ENCODE data around the gene PGAP1. TPM values are rescaled to one million over a fixed set of nuclear protein-coding genes. Genes with fewer than 3 reads are reported as not detected.

PGAP1 gene
- total RNA-seq, 1 donor from 2014 or later = 12.3 TPM

- TF ChIP-seq, protein P1, sequence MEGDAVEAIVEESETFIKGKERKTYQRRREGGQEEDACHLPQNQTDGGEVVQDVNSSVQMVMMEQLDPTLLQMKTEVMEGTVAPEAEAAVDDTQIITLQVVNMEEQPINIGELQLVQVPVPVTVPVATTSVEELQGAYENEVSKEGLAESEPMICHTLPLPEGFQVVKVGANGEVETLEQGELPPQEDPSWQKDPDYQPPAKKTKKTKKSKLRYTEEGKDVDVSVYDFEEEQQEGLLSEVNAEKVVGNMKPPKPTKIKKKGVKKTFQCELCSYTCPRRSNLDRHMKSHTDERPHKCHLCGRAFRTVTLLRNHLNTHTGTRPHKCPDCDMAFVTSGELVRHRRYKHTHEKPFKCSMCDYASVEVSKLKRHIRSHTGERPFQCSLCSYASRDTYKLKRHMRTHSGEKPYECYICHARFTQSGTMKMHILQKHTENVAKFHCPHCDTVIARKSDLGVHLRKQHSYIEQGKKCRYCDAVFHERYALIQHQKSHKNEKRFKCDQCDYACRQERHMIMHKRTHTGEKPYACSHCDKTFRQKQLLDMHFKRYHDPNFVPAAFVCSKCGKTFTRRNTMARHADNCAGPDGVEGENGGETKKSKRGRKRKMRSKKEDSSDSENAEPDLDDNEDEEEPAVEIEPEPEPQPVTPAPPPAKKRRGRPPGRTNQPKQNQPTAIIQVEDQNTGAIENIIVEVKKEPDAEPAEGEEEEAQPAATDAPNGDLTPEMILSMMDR (IDR thresholded peaks at IDR 0.05) = no peak
- Mint-ChIP-seq H3K4me3 (ENCODE audit: unreplicated experiment) (no peak overlapping the region), H3K27me3 (ENCODE audit: low read depth) (no peaks in the 10 kb centered on the region), H3K9me3 (ENCODE audit: low read depth) (no peaks in the 10 kb centered on the region), H3K4me1 (ENCODE audit: low read depth) (peaks cover 5% of the 10 kb centered on the region), H3K36me3 (ENCODE audit: low read depth) (no peaks in the 10 kb centered on the region), H3K27ac (ENCODE audit: unreplicated experiment) (no peak overlapping the region)
- DNase-seq (ENCODE audit: low spot score) = no peak
Measured at GRCh38 chr2:196954001-196954400, 27.5 kb upstream of the PGAP1 start.

DNA sequence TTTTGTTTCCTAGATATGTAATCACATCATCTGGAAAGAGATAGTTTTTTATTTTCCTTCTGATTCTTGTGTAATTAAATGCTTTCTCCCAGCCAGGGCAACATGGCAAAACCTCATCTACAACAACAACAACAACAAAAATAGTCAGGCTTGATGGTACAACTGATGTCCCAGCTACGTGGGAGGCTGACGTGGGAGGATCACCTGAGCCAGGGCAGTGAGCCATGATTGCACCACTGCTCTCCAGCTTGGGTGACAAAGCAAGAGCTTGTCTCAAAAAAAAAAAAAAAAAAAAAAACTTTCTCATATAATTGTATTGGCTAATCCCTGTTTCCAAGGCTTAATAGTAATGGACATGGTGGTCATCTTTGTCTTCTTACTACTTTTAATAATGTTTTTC is 26.4 kb upstream of the PGAP1 start:
- H3K4me3 Mint-ChIP-seq (ENCODE audit: unreplicated experiment) = no peak overlapping the region
- H3K36me3 Mint-ChIP-seq (ENCODE audit: low read depth) = no peaks in the 10 kb centered on the region
- no peaks in the 10 kb centered on the region for H3K27me3 Mint-ChIP-seq (ENCODE audit: low read depth)

GRCh38 chr2:196951973-196952372 is 25.5 kb upstream of the PGAP1 start:
- DNase-seq (ENCODE audit: low spot score) = no peak
- Mint-ChIP-seq H3K36me3 (ENCODE audit: low read depth) (no peaks in the 10 kb centered on the region), H3K4me3 (ENCODE audit: unreplicated experiment) (no peak overlapping the region), H3K9me3 (ENCODE audit: low read depth) (no peaks in the 10 kb centered on the region), H3K4me1 (ENCODE audit: low read depth) (peaks cover 5% of the 10 kb centered on the region), H3K27me3 (ENCODE audit: low read depth) (no peaks in the 10 kb centered on the region), H3K27ac (ENCODE audit: unreplicated experiment) (no peak overlapping the region)
- TF ChIP-seq, protein P1 (IDR thresholded peaks at IDR 0.05) = no peak

More for the DNA sequence above, 26.4 kb upstream of the PGAP1 start:
- Mint-ChIP-seq H3K27ac (ENCODE audit: unreplicated experiment) (no peak overlapping the region), H3K4me1 (ENCODE audit: low read depth) (peaks cover 5% of the 10 kb centered on the region), H3K9me3 (ENCODE audit: low read depth) (no peaks in the 10 kb centered on the region)
- DNase-seq (ENCODE audit: low spot score) = no peak
- TF ChIP-seq, protein P1 (IDR thresholded peaks at IDR 0.05) = no peak

GRCh38 chr2:196949116-196949515 is 22.6 kb upstream of the PGAP1 start:
- Mint-ChIP-seq H3K27ac (ENCODE audit: unreplicated experiment) (no peak overlapping the region), H3K36me3 (ENCODE audit: low read depth) (no peaks in the 10 kb centered on the region), H3K27me3 (ENCODE audit: low read depth) (no peaks in the 10 kb centered on the region), H3K4me1 (ENCODE audit: low read depth) (no peaks in the 10 kb centered on the region), H3K9me3 (ENCODE audit: low read depth) (no peaks in the 10 kb centered on the region), H3K4me3 (ENCODE audit: unreplicated experiment) (no peak overlapping the region)
- DNase-seq (ENCODE audit: low spot score) = no peak
- TF ChIP-seq, protein P1 (IDR thresholded peaks at IDR 0.05) = no peak

- H3K36me3 Mint-ChIP-seq (ENCODE audit: low read depth) = no peaks in the 10 kb centered on the region
- no peak for DNase-seq (ENCODE audit: low spot score)
- H3K4me1 Mint-ChIP-seq (ENCODE audit: low read depth) = peaks cover 6% of the 10 kb centered on the region
- no peak overlapping the region for H3K27ac Mint-ChIP-seq (ENCODE audit: unreplicated experiment)
- H3K9me3 Mint-ChIP-seq (ENCODE audit: low read depth) = no peaks in the 10 kb centered on the region
- H3K27me3 Mint-ChIP-seq (ENCODE audit: low read depth) = no peaks in the 10 kb centered on the region
- no peak overlapping the region for H3K4me3 Mint-ChIP-seq (ENCODE audit: unreplicated experiment)
- TF ChIP-seq, protein P1 (IDR thresholded peaks at IDR 0.05) = no peak
Measured at GRCh38 chr2:196944570-196944969, 18.1 kb upstream of the PGAP1 start.

Data from chondrocyte (in vitro differentiated cells).